Psoas muscle (tissue), 8 donors: ENCODE results near the gene STARD9. TPM values are rescaled to one million over a fixed set of nuclear protein-coding genes. Genes with fewer than 3 reads are reported as not detected.

Experiments
- ATAC-seq, 4 donors: fragments of 200-7000 bp; cut with Tn5 transposase; one replicate each; pipeline ENCODE4 v1.9.1; 2020; ENCODE audit warnings: moderate library complexity in 3 of 4, mild to moderate bottlenecking in 2 of 4
- DNase-seq, 2 donors: peaks; one replicate each; pipeline ENCODE4 v3.0.0-alpha.2; 2020
- H3K27ac ChIP-seq: fragments of 200-600 bp; one replicate; pipeline ENCODE4 v1.8.0; 2022
- H3K27me3 ChIP-seq, 3 donors: fragments of 200-600 bp in 1 of 3; one replicate each; pipeline versions ENCODE4 v1.6.1 to v1.8.0; 2013 to 2022; ENCODE audit warnings: low read length in 2 of 3, mild to moderate bottlenecking in 2 of 3, moderate library complexity in 1 of 3; ENCODE audit not compliant: insufficient read depth in 3 of 3
- H3K36me3 ChIP-seq, 2 donors: fragments of 200-600 bp in 1 of 2; one replicate each; pipeline versions ENCODE4 v1.6.1 to v1.8.0; 2013 to 2022; ENCODE audit warnings: low read depth in 1 of 2, mild to moderate bottlenecking in 1 of 2, moderate library complexity in 1 of 2; ENCODE audit not compliant: insufficient read depth in 1 of 2
- H3K4me1 ChIP-seq: fragments of 200-600 bp; one replicate; pipeline ENCODE4 v1.8.0; 2022
- H3K4me3 ChIP-seq: fragments of 200-600 bp; one replicate; pipeline ENCODE4 v1.8.0; 2022; ENCODE audit warnings: mild to moderate bottlenecking
- H3K9me3 ChIP-seq: fragments of 200-600 bp; one replicate; pipeline ENCODE4 v1.8.0; 2022
- CTCF ChIP-seq: fragments of 200-600 bp; IDR thresholded peaks from one replicate; pipeline ENCODE4 v1.8.0; 2022; ENCODE audit warnings: antibody characterized with exemption
- WGBS, 3 donors: extraction: QIAGEN DNeasy Blood & Tissue Kit; methylation state at CpG; one replicate each; pipeline versions ENCODE4 v1.1.6 to v1.1.7; 2013; 5-methylcytosine and 5-hydroxymethylcytosine counted together
- intact Hi-C, 2 donors: fragments of 100-400 bp; cut with DNase I; formaldehyde crosslinking; loops; one replicate each; pipeline versions ENCODE4 v1.11.0 to v1.14.2; 2022
- polyA plus RNA-seq, 3 donors: library from polyadenylated mRNA; stranded (reverse); fragments of 200-250 nt; gene quantifications; one replicate each; pipeline ENCODE4 v1.2.3, GENCODE V29; 2013
- total RNA-seq, 4 donors: library from RNA; stranded (reverse); fragmentation: NEBNext Ultra II Directional in 2 of 4; extraction: Animal tissue kit (Norgen Biotek cat#: 25700) in 2 of 4; gene quantifications; one replicate each; pipeline versions ENCODE4 v1.2.1 to v1.2.4, GENCODE V29; 2021 to 2023
- donor health status: healthy with polysubstance abuse.
- donor health status: DM: no; HTN: no; CAD: no; lungs with moderate emphysema.
- donor health status: Bipolar disorder and iron deficiency.
- donor health status: healthy.
- donor health status: DM: yes; HTN: yes; CAD: no.
- donor health status: DM: no; HTN: no; CAD: no.
- donor health status: DM: no; HTN: no; CAD: no.
- donor health status: DM: yes; HTN: yes; CAD: no.

Gene STARD9
- total and polyA plus RNA-seq, 7 donors: 0.65 to 4.1 (median 1.7) TPM

DNA sequence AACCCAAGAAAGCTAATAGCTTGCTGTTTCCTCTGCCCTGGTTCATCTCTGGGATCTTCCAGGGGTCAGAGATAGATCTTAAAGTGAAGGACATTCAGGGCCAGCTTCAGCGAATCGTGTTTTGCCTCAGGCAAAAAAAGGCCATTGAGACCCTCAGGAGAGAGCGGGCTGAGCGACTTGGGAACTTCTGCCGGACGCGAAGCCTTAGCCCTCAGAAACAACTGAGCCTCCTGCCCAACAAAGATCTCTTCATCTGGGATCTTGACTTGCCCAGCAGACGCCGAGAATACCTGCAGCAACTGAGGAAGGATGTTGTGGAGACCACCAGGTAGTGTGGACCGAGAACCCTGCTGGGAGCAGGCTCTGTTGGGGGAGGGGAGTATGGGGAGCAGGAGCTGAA is 119.0 kb downstream of the STARD9 start:
- no peaks in the 10 kb centered on the region for H3K27me3 ChIP-seq
- 97 to 98% (median 98%) methylated on average over 10 of the region's 10 CpGs for WGBS, 3 donors
- intact Hi-C loops: no loop called here
- ATAC-seq: no peak
- H3K4me1 ChIP-seq: no peaks in the 10 kb centered on the region
- DNase-seq: no peak
- no peak overlapping the region for H3K4me3 ChIP-seq
- no peak overlapping the region for H3K27ac ChIP-seq
- no peaks in the 10 kb centered on the region for H3K9me3 ChIP-seq
- H3K36me3 ChIP-seq: peaks cover 0 to 38% of the 10 kb centered on the region in 2 donors
- no peak for TF ChIP-seq CTCF

DNA sequence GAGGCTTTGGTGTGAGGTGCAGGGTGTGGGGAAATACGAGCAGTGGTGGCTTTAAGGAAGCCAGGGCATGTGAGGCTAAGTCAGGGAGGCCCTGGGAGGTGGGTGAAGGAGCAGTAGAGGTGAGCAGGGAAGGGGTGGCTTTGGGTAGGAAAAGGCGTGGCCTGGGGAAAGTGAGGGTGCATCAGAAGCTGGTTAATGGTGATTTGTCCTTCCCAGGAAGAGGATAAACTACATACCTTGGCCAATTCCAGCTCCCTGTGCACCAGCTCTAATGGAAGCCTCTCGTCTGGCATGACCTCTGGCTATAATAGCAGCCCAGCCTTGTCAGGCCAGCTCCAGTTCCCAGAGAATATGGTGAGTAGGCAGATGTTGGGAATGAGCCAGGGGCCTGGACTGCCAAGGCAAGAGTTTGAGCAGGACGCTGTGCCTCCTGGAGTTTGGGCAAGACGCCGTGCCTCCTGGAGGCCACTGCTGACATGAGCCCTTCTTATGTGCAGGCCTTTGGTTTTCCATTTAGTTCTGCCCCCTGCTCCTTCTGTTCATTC is 120.2 kb downstream of the STARD9 start:
- ATAC-seq (no peak), DNase-seq (no peak)
- Histone ChIP-seq H3K9me3 (peaks cover 2% of the 10 kb centered on the region), H3K27ac (no peak overlapping the region), H3K27me3 (no peaks in the 10 kb centered on the region), H3K4me3 (no peak overlapping the region), H3K4me1 (no peaks in the 10 kb centered on the region), H3K36me3 (peaks cover 0 to 34% of the 10 kb centered on the region in 2 donors)
- intact Hi-C loops: no loop called here
- TF ChIP-seq CTCF: no peak
- WGBS, 3 donors: 59 to 78% (median 59%) methylated on average over 6 of the region's 6 CpGs

DNA sequence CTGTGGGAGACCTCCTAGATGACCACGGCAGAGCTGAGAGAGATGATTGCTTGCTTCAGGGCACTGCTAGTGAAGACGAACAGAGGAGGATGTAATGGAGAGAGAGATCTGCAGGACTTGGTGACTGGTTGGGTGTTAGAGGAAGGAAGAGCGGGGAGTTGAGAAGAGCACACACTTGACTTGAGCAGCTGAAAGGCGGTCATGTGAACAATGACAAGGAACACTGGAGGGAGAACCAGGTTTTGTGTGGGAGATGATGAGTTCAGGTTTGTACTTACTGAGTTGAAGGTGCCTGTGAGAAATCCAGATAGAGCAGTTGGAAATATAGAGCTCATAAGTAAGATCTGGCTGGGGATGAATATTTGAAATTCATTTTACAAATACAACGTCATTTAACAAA is 121.2 kb downstream of the STARD9 start:
- Histone ChIP-seq H3K27ac (no peak overlapping the region), H3K4me1 (no peaks in the 10 kb centered on the region), H3K4me3 (no peak overlapping the region), H3K27me3 (no peaks in the 10 kb centered on the region), H3K9me3 (peaks cover 7% of the 10 kb centered on the region), H3K36me3 (peaks cover 0 to 34% of the 10 kb centered on the region in 2 donors)
- intact Hi-C loops: no loop called here
- no peak for DNase-seq
- TF ChIP-seq CTCF: no peak
- 80 to 90% (median 86%) methylated on average over 5 of the region's 5 CpGs for WGBS, 3 donors
- no peak for ATAC-seq

DNA sequence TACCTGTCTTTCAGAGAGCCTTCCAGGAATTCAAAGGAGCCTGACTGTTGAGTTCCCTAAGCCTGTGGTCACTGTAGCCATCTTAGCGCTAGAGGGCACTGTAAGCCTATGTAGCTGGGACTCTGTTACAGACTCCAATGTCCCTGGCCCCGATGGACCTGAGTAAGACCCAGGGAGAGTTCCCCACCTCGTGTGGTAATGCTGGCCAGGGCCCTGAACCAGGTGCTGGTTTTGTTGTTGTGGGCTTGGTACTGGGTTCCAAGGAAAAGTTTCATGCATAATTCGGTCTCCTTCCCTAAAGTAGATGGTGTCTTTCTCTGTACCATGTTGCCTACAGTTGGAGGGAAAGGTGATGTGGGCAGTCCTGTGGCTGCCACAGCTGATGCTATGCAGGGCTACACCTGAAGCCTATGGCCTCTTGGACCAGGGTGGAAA is 129.1 kb downstream of the STARD9 start:
- WGBS, 3 donors: 28 to 31% (median 31%) methylated on average over 4 of the region's 4 CpGs
- H3K27ac ChIP-seq: no peak overlapping the region

More for the DNA sequence above, 129.1 kb downstream of the STARD9 start:
- no peaks in the 10 kb centered on the region for H3K27me3 ChIP-seq
- peak; percentile 85 for TF ChIP-seq CTCF
- peak; percentile 90 to 99 (median 96) for ATAC-seq
- H3K36me3 ChIP-seq: no peaks in the 10 kb centered on the region
- peak in 1 of 2 donors; percentile 44 for DNase-seq
- intact Hi-C loops: loop anchor here (2.0 to 10.0 kb wide), 2 partner anchors 222 to 500 kb away; no protein-coding TSS in a partner anchor
- no peak overlapping the region for H3K4me3 ChIP-seq
- H3K4me1 ChIP-seq: no peaks in the 10 kb centered on the region
- H3K9me3 ChIP-seq: peaks cover 7% of the 10 kb centered on the region
